Central memory CD8-positive, alpha-beta T cell (primary cell): ENCODE measurements around the gene RGS6.

Experiments
- ATAC-seq: fragments of 150-1000 bp; cut with Tn5 transposase; replicated peaks from 2 replicates; pipeline ENCODE4 v1.10.0; 2022; ENCODE audit warnings: mild to moderate bottlenecking, moderate FRiP score, moderate number of reproducible peaks; ENCODE audit not compliant: poor library complexity, severe bottlenecking; ENCODE audit errors: extremely low read depth
- DNase-seq, 2 donors: peaks; one replicate each; pipeline ENCODE4 v3.0.0; 2021; ENCODE audit warnings: low spot score in 2 of 2
- H3K27ac Mint-ChIP-seq: one replicate; pipeline ENCODE4 v1.8.0; 2022; ENCODE audit warnings: low read depth, mild to moderate bottlenecking, moderate library complexity, mixed read lengths
- H3K27me3 Mint-ChIP-seq: one replicate; pipeline ENCODE4 v1.8.0; 2022; ENCODE audit warnings: mixed read lengths
- H3K36me3 Mint-ChIP-seq: one replicate; pipeline ENCODE4 v1.8.0; 2022; ENCODE audit warnings: mild to moderate bottlenecking, moderate library complexity, mixed read lengths; ENCODE audit not compliant: insufficient read depth
- H3K4me1 Mint-ChIP-seq: one replicate; pipeline ENCODE4 v1.8.0; 2022; ENCODE audit warnings: mixed read lengths
- H3K4me3 Mint-ChIP-seq: one replicate; pipeline ENCODE4 v1.8.0; 2022; ENCODE audit warnings: mild to moderate bottlenecking, moderate library complexity, mixed read lengths
- H3K9me3 Mint-ChIP-seq: one replicate; pipeline ENCODE4 v1.8.0; 2022; ENCODE audit warnings: mixed read lengths

RGS6 gene

DNA sequence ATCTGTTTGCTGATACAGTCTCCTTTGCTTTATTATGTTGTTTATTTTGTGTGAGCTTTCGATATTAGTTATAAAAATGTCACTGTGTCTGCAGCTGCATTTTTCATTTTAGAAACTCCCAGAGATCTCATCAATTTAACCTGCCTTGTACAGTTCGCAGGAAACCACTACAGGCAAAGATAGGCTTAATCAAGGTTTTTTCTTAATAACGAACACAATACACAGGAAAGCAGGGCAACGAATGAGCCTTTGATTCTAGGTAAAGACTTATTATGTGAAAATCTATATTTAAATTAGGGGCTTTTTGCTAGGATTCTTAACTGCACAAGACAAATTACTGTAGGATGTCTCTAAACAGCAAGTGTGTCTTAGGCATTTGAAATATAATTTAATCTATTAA lies 191.9 kb downstream of the RGS6 start:
- Mint-ChIP-seq H3K27me3 (peaks cover 33% of the 10 kb centered on the region), H3K9me3 (no peaks in the 10 kb centered on the region), H3K4me1 (no peaks in the 10 kb centered on the region), H3K4me3 (no peak overlapping the region), H3K27ac (no peak overlapping the region), H3K36me3 (no peaks in the 10 kb centered on the region)
- no peak for ATAC-seq
- DNase-seq, result no peak

DNA sequence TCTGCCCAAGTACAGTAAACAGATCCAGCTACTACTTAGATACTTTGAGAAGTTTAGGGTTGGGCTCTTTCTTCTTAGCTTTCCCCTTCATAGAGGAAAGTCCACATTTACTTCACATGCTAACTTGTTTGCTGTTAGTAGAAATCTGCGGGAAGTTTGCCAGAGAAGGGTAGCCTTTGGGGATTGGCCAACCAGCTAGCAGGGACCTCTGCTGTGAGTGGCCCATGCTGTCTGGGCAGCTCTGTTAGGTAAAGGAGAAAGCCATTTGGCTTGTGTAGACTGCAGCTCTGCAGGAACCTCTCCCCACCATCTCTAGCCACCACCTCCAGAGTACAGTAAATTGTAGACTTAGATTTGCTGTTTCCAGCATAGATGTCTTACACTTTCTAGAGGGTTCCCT lies 193.9 kb downstream of the RGS6 start:
- H3K9me3 Mint-ChIP-seq, result no peaks in the 10 kb centered on the region
- no peaks in the 10 kb centered on the region for H3K36me3 Mint-ChIP-seq
- no peak overlapping the region for H3K4me3 Mint-ChIP-seq
- DNase-seq (no peak), ATAC-seq (no peak)
- H3K4me1 Mint-ChIP-seq, result no peaks in the 10 kb centered on the region
- H3K27ac Mint-ChIP-seq, result no peak overlapping the region
- H3K27me3 Mint-ChIP-seq, result peaks cover 29% of the 10 kb centered on the region

DNA sequence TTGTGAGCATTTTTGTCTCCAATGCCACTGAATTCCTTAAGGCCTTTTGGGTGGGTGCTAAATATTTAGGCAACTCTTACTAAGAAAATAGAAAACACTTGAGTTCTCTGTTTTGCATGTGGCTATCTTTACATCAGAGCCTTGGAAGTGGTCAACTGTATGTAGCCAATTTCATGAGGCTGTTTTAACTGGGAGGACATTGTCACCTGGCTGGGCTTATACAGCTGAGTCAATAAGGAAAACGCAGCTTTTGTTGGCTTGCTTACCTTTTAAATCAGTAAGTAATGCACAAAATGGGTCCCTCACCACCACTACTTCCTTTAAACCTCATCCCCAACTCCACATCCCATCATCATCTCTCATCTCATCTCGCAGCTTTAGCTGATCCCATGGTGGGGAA lies 194.3 kb downstream of the RGS6 start:
- no peak overlapping the region for H3K27ac Mint-ChIP-seq
- ATAC-seq (no peak), DNase-seq (no peak)
- H3K4me3 Mint-ChIP-seq, result no peak overlapping the region
- no peaks in the 10 kb centered on the region for H3K36me3 Mint-ChIP-seq
- H3K4me1 Mint-ChIP-seq, result no peaks in the 10 kb centered on the region
- no peaks in the 10 kb centered on the region for H3K9me3 Mint-ChIP-seq
- peaks cover 33% of the 10 kb centered on the region for H3K27me3 Mint-ChIP-seq

DNA sequence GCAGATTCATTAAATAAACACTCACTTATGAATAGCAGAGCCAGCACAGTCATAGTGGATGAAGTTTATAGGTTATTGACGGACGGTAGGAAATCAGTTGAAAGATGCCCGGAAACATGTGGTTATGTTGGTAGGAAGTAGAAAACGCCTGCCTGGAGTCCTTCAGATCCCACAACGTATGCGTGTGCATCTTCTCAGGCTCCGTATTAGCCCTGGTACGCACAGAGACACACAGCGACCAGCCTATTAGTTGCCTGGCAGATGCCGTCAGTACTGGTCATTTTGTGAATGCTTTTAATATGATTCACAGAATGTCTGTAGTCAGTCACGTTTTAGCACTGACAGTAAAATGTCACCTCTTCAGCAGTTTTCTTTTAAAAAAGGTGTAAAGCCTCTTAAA lies 196.4 kb downstream of the RGS6 start:
- Mint-ChIP-seq H3K27me3 (peaks cover 49% of the 10 kb centered on the region), H3K27ac (no peak overlapping the region), H3K9me3 (peaks cover under 1% of the 10 kb centered on the region), H3K4me1 (no peaks in the 10 kb centered on the region), H3K36me3 (no peaks in the 10 kb centered on the region), H3K4me3 (no peak overlapping the region)
- DNase-seq (no peak), ATAC-seq (no peak)

DNA sequence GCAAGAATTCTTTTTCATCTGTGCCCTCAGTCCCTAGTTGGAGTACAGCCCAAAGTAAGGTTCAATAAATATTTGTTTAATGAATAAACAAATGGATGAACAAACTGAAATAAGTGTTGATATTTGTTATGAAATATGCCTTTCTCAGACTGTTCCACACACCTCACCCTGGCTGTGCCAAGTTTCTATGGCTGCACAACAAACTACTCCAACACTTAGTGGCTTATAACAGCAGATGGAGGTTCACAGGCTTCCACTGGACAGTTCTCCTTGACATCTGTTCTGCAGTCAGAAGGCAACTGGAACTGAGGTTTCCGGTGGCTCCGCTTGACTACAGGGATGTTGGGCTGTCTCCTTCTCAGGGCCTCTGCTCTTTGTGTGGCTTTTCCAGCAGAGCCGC lies 197.1 kb downstream of the RGS6 start:
- no peak overlapping the region for H3K27ac Mint-ChIP-seq

DNA sequence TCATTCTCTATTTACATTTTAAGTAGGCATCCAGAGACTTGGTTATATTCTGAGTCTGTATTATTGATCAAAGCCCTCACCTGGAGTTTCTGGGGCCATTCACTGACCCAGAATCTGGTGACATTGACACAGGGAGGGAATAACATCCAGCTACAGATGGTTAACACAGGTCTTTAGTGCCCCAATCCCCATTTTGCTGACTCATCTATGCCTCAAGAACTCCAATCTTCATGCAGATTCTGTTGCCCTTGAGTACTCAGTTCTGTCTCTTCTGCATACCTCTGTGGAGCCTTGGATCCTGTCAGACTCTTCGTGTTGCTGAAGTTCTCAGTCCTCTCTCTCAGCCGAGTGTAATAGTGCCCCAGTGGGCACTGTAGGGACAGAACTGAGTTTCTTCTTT lies 208.9 kb downstream of the RGS6 start:
- no peaks in the 10 kb centered on the region for H3K36me3 Mint-ChIP-seq
- H3K27ac Mint-ChIP-seq, result no peak overlapping the region
- no peaks in the 10 kb centered on the region for H3K9me3 Mint-ChIP-seq
- H3K4me3 Mint-ChIP-seq, result no peak overlapping the region
- H3K4me1 Mint-ChIP-seq, result no peaks in the 10 kb centered on the region
- H3K27me3 Mint-ChIP-seq, result peaks cover 26% of the 10 kb centered on the region
- DNase-seq, result no peak
- ATAC-seq, result no peak

More for the DNA sequence above, 197.1 kb downstream of the RGS6 start:
- H3K4me3 Mint-ChIP-seq, result no peak overlapping the region
- DNase-seq (no peak), ATAC-seq (no peak)
- H3K9me3 Mint-ChIP-seq, result peaks cover 7% of the 10 kb centered on the region
- no peaks in the 10 kb centered on the region for H3K36me3 Mint-ChIP-seq
- peaks cover 53% of the 10 kb centered on the region for H3K27me3 Mint-ChIP-seq
- no peaks in the 10 kb centered on the region for H3K4me1 Mint-ChIP-seq

DNA sequence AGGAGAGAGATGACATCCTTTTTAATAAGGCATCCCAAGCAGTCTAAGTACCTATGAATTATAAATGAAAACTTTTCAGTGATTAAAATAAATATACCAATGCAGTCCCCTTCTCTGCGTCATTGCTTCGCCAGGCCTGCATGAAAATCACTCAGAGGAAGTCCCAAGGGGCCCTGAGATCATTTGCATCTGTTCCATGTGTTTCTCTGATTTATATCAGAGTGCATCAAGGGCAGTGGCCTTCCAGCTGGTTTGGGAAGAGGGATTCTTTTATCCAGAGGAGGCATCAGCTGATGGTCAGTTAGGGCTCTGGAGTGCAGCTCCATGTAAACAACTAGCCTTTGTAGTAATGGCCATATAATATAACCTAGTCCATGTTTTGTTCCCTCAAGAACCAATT lies 210.1 kb downstream of the RGS6 start:
- H3K9me3 Mint-ChIP-seq, result no peaks in the 10 kb centered on the region
- no peak overlapping the region for H3K27ac Mint-ChIP-seq
- no peaks in the 10 kb centered on the region for H3K4me1 Mint-ChIP-seq
- no peaks in the 10 kb centered on the region for H3K36me3 Mint-ChIP-seq
- H3K4me3 Mint-ChIP-seq, result no peak overlapping the region
- peaks cover 26% of the 10 kb centered on the region for H3K27me3 Mint-ChIP-seq
- ATAC-seq (no peak), DNase-seq (no peak)

DNA sequence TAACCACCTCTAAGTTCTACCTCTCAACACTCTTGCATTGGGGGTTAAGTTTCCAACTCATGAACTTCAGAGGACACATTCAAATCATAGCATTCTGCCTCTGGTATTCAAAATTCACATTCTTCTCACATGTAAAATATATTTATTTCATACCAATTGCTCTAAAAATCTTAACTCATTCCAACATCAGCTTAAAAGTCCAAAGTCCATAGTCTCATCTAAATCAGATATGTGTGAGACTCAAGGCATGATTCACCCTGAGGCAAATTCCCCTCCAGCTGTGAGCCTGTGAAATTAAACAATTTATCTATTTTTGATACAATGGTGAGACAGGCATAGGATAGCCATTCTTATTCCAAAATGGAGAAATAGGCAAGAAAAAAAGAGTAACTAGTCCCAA lies 214.0 kb downstream of the RGS6 start:
- ATAC-seq, result no peak
- no peaks in the 10 kb centered on the region for H3K4me1 Mint-ChIP-seq

DNA sequence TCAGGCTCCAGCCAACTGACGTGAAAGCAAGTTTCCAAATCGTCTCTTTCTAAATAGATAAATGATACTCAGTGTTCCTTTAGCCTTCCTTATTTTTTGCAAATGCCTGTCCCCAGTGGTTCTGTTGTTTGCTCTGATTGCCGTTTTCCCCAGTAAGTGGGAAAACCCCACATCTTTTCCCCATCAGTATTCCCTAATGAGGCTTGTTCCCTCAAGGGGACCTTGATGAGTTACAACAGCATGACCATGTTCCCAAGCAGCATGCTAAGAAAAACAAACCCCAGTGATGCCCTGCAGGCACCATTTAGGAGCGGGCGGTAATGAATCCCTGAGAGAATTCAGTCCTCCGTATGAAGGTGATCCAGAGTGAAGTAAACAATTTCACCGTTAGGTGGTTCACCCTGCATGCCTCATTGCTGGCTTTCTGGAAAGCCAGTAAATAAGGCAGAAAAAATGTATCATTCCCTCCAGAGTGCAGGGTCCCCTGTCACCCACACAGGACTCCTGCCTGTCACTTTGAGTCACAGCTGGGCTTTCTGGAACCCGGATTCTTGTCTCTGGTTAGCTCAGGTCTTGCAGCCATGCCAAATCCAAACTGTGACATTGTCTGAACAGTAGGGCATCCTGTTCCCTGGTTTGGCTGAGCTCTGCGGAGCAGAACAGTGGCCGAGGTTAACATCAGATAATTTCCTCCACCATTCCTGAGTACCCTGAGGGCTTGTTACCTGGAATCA lies 222.6 kb downstream of the RGS6 start:
- Mint-ChIP-seq H3K36me3 (no peaks in the 10 kb centered on the region), H3K4me1 (no peaks in the 10 kb centered on the region), H3K27ac (no peak overlapping the region), H3K9me3 (peaks cover 5% of the 10 kb centered on the region), H3K27me3 (peaks cover 34% of the 10 kb centered on the region), H3K4me3 (no peak overlapping the region)
- ATAC-seq, result no peak
- DNase-seq, result no peak

More for the DNA sequence above, 214.0 kb downstream of the RGS6 start:
- Mint-ChIP-seq H3K4me3 (no peak overlapping the region), H3K27me3 (peaks cover 60% of the 10 kb centered on the region), H3K36me3 (no peaks in the 10 kb centered on the region), H3K9me3 (no peaks in the 10 kb centered on the region), H3K27ac (no peak overlapping the region)
- DNase-seq, result no peak

DNA sequence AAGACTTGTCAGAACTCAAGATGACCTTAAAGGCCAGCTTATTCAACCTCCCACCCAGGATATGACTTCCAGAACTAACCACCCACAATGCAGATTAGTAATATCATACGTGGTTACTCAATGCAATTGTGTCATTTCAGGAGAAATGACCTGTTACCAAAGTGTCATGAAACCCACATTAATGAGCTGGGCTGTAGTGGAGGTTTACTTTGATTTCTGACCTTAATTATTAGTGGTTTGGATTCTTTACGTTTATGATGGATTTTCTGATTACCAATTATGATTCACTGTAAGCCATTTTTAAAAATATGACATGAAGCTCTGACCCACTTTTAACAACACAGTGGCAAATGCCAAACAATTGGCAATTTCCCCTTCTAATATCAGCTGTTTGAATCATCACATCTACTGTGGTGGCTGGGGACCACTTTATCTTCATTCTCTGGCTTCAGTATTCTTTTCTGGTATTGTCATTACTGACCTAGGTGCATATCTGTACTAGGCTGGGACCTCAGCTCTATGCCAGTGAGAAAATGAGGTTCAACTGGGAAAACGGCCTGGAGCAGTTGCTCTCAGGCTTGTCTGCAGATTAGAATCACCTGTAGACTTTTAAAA lies 223.3 kb downstream of the RGS6 start:
- DNase-seq, result no peak
- Mint-ChIP-seq H3K4me1 (no peaks in the 10 kb centered on the region), H3K4me3 (no peak overlapping the region), H3K36me3 (no peaks in the 10 kb centered on the region), H3K9me3 (peaks cover 5% of the 10 kb centered on the region), H3K27me3 (peaks cover 28% of the 10 kb centered on the region), H3K27ac (no peak overlapping the region)
- no peak for ATAC-seq

DNA sequence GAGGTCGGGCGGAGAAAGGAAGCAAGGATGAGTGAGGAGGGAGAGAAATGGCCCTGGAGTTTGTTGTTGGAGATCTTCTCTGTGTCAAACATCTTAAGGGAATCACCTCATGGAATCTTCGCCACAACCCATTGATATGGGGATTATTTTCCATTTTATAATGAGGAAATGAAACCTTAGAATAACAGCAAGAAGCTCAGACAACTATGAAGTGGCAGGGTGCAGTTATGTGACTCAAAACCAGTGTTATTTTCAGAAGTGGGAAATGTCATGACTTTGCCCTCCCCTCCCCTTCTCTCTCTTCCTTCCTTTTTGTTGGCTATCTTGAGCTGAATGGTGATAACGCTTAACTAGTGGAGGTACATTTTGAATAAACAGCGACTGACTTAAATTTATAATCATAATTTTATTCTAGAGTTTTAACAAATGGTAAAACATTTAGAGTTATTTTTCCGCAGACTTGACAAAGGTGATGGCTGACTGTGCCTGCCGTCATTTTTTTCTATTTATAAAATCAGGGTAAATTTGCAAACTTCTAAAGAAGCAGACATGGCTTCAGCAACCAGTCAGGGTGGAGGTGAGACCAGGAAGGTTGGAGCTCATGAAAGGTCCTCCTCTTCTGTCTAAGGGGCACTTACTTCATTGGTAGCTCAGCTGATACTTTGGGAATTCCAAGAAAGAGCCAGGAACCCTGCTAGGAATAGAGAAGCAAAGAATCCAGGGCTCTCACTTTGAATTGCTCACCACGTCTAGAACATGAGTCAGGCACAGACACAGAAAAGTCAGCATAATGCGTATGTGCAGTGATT lies 232.4 kb downstream of the RGS6 start:
- no peak for ATAC-seq
- no peak overlapping the region for H3K27ac Mint-ChIP-seq
- H3K4me3 Mint-ChIP-seq, result no peak overlapping the region
- no peaks in the 10 kb centered on the region for H3K9me3 Mint-ChIP-seq
- DNase-seq, result no peak
- H3K4me1 Mint-ChIP-seq, result no peaks in the 10 kb centered on the region
- peaks cover 43% of the 10 kb centered on the region for H3K27me3 Mint-ChIP-seq
- no peaks in the 10 kb centered on the region for H3K36me3 Mint-ChIP-seq

DNA sequence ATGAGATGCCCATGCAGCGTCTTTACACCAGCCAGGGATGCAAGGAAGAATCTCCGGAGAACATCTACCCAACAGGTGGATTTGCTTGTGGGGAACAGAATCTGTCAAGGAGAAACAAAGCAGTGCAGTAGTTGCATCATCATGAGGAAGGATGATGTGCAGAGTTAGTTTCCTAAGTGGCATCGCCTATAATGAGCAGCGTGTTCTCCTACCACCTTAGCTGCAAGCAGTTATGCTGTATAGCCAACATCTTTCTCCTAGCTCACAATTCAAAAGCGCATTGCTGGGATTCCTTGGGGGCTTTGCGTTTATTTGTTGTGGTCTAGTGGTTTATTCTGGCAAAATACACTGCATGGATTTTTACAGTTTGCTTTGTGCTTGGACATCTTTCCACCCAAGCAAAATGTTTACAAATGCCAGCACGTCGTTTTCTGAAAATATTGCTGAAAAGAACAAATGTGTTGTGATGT lies 233.0 kb downstream of the RGS6 start:
- no peaks in the 10 kb centered on the region for H3K36me3 Mint-ChIP-seq
- DNase-seq, result no peak
- H3K27ac Mint-ChIP-seq, result no peak overlapping the region
- H3K9me3 Mint-ChIP-seq, result no peaks in the 10 kb centered on the region
- H3K4me3 Mint-ChIP-seq, result no peak overlapping the region
- H3K27me3 Mint-ChIP-seq, result peaks cover 49% of the 10 kb centered on the region
- H3K4me1 Mint-ChIP-seq, result no peaks in the 10 kb centered on the region
- ATAC-seq, result no peak

DNA sequence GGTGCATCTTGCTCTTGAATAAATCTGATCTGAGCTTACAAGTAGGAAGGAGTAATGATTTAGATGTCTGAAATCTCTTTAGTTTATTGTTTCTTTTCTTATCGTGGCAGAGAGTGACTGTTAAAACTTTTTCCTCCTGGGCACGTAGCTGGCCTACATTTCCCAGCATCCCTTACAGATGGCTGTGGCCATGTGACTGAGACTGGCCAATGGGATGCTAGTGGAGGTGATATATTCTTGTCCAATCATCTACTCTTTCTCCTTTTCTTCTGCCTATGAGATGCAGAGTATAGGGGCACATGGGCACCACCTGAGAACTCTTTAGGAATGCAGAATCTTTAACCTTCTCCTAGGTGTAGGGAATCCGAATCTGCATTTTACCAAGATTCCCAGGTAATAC lies 237.3 kb downstream of the RGS6 start:
- no peak overlapping the region for H3K27ac Mint-ChIP-seq
- no peak for DNase-seq
- no peaks in the 10 kb centered on the region for H3K9me3 Mint-ChIP-seq
- no peak for ATAC-seq
- H3K36me3 Mint-ChIP-seq, result no peaks in the 10 kb centered on the region
- H3K4me1 Mint-ChIP-seq, result no peaks in the 10 kb centered on the region
- H3K27me3 Mint-ChIP-seq, result peaks cover 33% of the 10 kb centered on the region
- no peak overlapping the region for H3K4me3 Mint-ChIP-seq
